NAMALWA (cell line): Measurements from ENCODE around the gene CCNQ.
A peak's percentile ranks its signal among the peaks of the same experiment; 100 is the strongest.

Source experiments
- DNase-seq: peaks from one replicate; pipeline ENCODE4 v3.0.0-alpha.2; 2015; ENCODE audit warnings: low spot score

Gene CCNQ

GRCh38 chrX:153539171-153539978 is 59.6 kb downstream of the CCNQ start:
- DNase-seq = peak; percentile 50

DNA sequence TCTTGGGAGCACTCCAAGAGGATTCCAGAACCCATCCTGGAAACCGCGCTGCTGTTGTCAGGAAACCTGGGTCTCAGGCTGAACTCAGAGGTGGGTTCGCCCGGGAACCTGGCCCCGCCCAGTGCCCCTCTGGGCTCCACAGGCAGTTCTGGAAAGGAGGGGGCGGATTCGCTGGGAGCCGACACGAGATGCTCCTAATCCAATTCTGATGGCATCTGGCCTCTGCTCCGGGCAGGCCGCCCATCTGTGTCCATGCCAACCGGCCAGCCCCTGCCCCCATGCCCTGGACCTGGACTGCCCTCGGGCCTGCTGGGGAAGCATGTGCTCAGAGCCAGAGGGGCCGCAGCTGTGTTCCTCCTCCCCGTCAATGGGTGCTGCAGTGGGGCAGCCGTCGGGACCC is 60.5 kb downstream of the CCNQ start:
- no peak for DNase-seq
